Stimulated activated CD8-positive, alpha-beta memory T cell treated with anti-CD3 and anti-CD28 coated beads, Interleukin-15, amount 100 ng/mL, for 1 hour (primary cell): ENCODE results near the gene SMC6.

Experiments used
- DNase-seq: peaks from one replicate; pipeline ENCODE4 v3.0.0-alpha.2; 2020; ENCODE audit warnings: low read depth

The SMC6 gene

DNA sequence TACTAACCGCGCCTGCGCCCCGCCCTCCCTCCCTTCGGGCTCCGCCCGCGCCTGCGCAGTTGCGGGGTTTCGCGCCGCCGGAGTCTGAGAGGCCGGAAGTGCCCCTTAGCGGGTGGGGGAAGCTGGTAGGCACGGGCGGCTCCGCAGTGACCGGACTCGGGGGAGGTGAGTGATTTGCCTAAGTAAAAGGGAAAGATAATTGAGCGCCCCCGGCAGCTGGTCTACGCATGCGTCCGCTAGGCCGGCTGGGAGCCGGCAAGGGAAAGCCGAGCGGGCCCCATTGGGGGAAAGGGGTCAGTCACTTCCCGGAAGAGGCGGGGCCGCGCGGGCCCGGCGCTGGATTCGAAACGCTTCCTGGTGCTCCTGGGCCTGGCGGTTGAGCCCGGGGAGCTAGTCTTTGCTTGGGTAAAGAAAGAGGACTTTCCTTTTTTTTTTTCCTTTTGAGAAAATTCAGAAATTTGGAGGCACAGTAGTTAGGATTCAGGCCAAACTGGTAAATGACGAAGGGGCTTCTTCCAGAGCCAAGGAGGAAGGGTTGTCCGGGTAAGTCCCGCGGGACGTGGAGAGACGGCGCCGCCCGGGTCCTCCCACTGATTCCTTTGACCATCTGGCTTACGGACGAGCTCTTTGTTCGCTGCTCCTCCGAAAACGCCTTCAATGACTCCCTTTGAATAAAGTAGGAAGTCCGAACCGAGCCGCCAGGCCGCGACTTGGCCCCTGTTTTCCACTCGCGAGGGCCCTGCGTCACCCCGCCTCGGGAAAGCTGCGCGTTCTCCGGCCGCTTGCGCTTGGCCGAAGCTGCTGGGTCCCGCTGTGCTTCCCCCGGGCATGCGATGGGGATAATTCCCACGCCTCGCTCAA is at the start of gene SMC6, which contains the start of gene GEN1:
SMC6 (minus strand) TSS at position 8 of the 861 bp plus-strand sequence. CDS start 7,864 bp downstream, outside the sequence.
GEN1 (plus strand) TSS at position 336 of the 861 bp plus-strand sequence. CDS start 5,806 bp downstream, outside the sequence.
- DNase-seq, result peak; percentile 81

DNA sequence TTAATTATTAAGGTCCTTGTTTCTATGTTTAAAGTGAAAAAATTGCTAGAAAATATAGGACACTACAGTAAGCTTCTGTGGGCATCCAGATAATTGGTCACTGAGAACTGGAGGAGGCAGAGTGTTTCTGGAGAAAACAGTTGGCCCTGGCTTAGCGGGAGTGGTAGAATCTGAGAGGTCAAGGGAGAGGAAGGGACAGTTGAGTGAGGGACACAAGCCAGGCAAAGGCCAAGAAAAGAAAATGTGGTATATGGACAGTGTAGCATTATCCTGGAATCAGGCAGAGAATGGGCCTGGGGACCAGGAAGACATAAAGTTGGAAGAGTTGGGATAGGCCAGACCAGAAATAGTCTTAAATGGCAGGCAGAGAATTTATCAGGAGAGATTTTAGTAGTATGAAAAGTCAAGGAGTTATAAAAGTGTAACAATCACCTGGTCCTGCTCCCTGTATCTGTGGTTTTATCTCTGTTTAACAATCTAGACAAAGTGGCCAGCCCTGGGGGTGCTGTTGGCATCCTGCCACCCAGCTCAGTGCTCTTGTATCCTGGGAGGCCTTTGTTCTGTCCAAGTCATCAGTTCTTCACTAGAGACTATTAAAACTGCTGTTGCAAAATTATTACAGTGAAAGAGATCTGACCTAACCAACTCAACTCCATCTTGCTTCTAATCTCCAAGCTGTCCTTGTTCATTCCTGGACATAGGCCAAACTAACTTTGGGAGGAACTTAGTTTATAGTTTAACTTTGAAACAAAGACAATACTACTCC is 47.3 kb upstream of the SMC6 start:
- DNase-seq, result no peak

DNA sequence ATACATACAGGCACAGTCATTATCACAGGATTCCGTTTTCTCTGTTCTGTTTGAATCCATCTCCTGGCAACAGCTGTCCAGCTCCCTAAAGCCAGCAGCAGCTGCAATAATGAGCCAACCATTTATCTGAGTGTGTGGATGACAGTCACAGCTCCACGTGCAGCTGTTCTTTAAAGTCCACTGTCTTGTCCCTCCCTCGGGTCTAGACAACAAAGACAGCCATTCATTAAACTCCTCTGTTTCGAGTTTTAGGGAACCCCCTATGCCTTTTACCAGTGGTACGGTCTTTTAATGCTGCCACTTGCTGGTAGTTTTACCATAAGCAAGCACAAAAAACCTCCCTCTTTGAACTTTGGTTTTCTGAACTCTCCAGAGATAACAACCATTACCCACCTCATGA is 46.6 kb upstream of the SMC6 start:
- no peak for DNase-seq

DNA sequence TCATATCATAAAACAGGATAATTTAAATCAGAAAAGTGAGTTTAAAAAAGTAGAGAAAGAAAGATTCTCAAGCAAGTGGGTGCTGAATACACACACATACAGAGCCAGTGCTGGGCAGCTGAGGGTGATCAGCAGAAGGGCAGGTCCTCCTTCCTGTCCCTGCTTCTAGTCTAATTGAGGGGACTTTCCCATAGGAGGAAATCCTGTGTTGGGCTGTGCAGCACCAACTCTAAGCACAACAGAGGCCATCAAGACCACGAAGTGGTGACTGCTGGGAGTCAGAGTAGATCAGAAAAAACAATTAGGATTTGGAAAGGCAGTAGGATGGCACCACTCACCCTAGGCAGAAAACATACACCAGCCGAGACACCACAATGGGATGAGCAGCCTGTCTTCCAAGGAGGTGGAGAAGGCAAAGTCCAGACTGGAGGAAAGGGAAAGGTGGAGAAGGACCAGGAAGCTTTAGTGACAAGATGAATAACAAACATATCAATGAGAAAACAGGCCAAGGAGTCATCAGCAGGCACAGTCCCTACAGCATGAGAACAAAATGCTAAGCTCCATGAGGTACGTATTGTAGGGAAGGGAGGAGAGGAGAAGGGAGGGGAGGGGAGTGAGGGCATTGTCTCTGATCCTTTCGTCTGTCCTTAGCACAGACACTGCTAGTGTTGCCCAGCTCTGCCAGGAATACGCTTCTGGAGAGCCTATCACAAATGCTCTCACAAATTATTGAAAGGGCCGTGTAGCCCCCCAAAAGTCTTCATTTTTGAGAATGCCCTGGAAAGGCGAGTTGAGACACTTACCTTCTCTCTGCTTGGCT is 45.9 kb upstream of the SMC6 start:
- DNase-seq, result no peak

GRCh38 chr2:17798338-17798737 is 44.7 kb upstream of the SMC6 start:
- no peak for DNase-seq

- no peak for DNase-seq
These were observed 41.7 kb upstream of the SMC6 start for GRCh38 chr2:17795309-17795708.

DNA sequence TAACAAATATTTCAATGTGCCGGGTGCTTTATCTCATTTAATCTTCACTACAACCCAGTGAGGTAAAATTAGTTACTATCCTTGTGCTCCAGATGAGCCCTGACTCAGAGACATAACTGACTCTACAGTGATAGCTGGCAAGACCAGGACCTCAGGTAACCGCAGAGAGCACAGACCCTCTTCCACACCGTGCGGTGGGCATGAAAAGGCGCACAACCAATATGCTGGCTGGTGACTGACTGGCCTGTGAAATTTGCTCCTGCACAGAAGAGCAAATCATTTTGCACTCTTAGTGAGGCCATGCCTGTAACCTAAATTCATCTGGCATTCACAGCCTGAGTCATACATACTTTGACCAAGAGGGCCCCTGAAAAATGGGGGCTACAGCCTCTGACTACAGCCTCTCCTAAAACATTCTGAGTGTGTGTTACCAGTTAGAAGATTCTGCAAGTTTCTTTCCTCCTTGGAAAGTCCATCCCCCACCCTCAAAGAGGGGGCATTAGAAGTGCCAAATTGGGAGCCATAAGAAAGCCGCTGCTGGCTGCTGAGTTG is 40.3 kb upstream of the SMC6 start:
- DNase-seq, result no peak

DNA sequence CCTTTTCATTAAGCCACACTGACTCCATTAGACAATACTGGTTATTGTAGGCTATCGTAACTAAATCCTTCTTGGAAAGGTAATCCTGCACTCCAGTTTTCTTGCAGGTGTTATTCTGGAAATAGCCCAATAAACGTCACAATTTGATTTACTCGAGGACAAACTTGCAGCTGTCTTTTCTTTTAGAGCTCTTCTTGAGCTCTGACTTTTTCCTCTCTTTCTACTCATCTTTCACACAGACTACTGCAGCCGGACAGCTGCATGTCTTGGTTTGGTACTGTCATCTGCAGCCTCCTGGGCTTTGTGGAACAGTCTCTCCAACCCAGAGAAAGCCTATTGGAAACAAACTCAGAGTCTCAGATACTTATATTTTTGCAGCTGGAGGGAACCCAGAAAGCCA is 39.7 kb upstream of the SMC6 start:
- no peak for DNase-seq

GRCh38 chr2:17792515-17792914 is 38.9 kb upstream of the SMC6 start:
- no peak for DNase-seq

DNA sequence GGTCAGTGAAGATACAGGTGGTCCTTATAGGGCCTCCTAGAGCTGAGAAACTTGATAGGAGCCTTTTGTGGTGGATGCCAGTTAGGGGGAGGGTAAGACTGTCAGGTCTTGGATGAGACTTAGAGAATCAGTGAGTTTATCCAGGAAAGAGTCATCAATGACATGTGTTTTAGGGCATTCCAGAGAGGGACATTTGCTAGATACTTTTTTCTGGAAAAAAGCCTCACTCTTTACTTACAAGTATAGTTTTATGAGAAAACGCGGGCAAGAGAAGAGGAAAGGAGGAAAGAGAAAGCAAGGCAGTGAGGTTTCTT is 38.2 kb upstream of the SMC6 start:
- DNase-seq, result no peak

DNA sequence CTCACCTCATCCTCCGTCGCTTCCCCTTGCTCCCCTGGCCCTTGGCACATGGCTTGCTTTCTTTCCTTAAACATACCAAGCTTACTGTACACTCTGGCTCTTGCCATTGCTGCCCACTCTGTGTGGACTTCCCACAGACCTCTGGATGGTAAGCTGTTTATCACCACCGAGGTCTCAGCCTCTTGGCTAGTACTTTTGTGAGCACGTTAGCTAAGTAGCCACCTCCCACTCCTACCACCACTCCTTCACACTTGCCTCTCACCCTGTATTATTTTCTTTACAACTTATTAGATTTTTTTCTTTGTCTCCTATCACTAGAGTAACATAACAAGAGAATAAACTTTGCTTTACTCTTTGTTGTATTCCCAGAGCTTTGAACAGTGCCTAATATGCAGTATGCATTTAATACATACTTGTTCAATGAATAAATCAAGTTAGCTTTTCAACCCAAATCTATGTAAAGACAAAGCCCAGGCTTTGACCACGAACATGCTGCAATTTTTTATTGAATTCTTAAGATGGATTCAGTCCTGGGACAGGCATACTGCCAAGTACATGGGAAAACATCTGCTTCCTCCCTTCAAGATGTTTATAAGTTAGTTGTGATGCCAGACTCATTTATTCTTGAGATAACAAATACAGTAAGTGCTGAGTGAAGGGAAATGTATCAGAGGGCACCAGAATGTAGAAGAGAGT is 37.7 kb upstream of the SMC6 start:
- DNase-seq, result no peak

DNA sequence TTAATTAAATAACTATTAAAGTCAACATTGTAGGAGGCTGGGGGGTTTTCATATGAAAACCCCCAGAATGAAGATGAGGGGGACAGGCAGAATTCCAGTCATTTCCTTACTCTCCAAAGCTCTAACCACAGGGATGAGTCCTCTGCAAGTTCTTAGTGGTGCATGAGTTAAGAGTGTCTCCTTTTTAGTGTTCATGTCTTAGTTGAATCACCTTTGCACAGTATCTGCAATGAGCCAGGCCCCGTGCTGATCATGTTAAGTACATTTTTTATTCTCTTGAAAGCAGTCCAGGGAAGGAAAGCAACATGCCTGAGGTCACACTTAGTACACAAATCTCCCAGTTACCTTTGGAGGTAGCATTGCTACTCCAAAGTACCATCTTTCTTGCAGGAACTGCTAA is 36.9 kb upstream of the SMC6 start:
- no peak for DNase-seq

GRCh38 chr2:17788773-17789172 is 35.2 kb upstream of the SMC6 start:
- DNase-seq, result no peak

DNA sequence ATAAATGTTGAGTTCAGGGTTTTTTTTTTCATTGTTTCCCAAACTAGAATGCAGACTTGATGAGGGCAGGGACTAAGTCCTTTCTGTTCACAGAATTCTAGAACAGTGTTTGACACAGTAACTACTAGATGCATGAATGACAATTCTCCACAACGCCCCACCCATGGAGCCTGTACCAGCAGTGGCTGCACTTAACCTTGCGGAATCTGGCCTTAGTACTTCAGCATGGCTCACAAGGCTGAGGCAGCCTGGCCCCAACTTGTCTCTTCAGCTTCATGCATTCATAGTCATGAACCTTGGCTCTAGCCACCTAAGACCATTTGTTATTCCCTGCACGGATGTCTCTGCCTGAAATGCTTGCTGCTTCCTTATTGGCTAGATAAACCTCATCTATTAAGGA is 33.1 kb upstream of the SMC6 start:
- no peak for DNase-seq

- no peak for DNase-seq
These were observed 27.9 kb upstream of the SMC6 start for GRCh38 chr2:17781482-17781881.

GRCh38 chr2:17780546-17780945 is 26.9 kb upstream of the SMC6 start:
- DNase-seq, result no peak

GRCh38 chr2:17772532-17772931 is 18.9 kb upstream of the SMC6 start:
- DNase-seq, result no peak

GRCh38 chr2:17771956-17772355 is 18.3 kb upstream of the SMC6 start:
- DNase-seq, result no peak

GRCh38 chr2:17768894-17769293 is 15.3 kb upstream of the SMC6 start:
- DNase-seq, result no peak

GRCh38 chr2:17765398-17765797 is 11.8 kb upstream of the SMC6 start:
- DNase-seq, result no peak

DNA sequence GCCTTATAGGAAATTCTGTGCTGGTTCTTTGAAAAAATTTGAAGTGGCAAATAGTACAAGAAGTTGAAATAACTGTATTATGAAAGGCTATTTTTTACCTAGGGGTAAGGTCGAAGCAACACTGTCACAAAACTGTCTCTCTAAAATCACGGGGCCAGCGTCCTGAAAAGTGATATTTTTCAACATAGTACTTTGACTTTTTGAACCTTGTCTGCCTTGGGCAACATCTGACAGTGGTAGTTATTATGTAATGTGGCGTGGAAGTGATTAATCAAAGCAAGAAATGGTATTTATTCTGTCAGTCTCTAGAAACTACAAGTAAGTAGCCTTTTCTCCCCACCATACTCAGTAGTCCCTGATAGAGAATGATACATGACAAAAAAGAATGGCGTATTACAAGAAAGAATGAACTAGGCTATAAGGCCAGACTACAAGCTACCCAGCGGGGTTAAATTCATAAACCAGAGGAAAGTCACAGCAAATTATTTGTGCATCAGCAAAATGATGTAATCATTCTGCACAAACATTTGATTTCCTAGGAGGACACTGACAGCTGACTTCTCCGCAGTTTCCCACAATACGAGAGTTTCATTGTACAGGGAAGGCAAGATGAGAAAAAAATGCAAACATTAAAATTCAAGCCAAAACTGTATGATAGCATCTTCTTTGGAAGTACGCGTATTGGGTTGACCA is 10.2 kb upstream of the SMC6 start:
- no peak for DNase-seq
